ENCODE data around the gene LILRB3. TPM values are rescaled to one million over a fixed set of nuclear protein-coding genes. Genes with fewer than 3 reads are reported as not detected.

The LILRB3 gene
- total RNA-seq, 4 donors from 2014 or later: 0.51 to 7.1 (median 3.6) TPM; not detected in 1

DNA sequence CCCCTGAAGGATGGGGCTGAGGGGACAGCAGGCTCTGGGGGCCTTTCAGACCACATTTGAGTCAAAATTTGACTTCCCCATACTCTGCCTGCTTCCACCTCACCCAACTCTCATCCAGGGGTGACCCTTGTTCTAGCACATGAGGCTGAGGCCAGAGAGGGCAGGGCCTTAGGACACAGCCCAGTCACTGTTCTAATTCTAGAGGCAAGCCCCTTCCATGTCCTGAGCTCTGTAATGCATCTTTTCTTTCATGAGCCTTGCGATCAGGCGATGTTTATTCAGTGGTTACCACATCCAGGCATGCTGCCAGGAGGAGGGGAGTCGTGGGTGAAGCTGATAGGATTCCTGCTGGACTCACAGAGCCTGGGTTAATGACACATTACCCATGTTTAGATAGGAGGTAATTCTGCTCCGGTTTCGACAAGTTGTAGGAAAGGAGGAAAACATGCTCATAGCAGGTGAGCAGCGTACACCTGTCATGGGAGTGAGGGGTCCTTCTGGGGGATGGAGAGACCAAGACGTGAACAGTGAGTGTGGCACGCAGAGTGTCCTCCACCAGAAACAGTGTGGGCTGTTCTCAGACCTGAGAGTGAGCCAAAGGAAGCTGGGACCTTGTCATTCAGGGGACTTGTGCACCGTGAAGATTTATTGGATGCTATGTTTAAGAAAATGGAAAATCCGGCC lies 12.9 kb downstream of the LILRB3 start:
- H3K4me3 ChIP-seq: no peak overlapping the region
- intact Hi-C loops (cut with DNase I; ENCODE audit: low total_unique reads): loop anchor here (1.0 to 10.0 kb wide), 2 partner anchors 20 to 1395 kb away; partner anchors contain the start of genes ZNF524 and ZNF865
- peak; percentile 66 to 84 for DNase-seq

DNA sequence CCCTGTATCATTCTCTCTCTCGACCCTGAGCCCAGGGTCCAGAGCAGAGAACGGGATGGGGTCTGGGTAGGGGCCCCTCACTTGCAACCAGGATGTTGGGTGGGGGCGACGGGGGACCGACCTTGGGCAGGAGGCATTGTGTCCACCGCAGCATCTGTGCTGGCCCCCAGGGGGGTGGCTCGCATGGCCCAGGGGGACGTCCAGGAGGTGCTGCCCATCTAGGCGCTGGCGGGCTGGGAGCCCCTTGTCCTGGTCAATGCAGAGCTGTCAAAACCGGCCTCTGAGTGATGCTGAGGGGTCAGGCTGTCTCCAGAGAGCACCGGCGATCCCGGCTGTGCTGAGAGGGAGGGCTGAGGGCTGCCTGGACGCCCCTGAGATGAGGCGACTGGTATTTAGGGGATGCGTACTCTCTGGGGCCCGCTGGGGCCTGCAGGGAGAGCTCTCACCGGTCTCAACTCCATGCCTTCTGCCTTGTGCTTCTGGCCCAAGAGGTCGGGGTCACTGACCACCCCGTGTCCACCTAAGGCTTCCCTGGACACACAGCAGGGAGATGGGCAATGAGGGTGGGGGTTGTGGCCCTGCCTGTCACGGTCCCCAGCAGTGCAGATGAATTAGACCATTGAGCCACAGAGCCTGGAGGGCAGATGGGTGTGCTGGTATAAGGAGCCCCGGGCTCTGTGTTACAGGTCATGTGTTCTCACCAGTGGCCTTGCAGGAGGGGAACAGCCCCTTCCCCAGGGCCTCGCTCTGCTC lies 13.6 kb downstream of the LILRB3 start:
- no peak for DNase-seq
- in situ Hi-C loops (cut with MboI; ENCODE audit: low sequenced_read_pairs in 4 of 4): loop anchor here in 1 of 4 donors (10.0 kb wide), 1 partner anchor 246 kb away; no protein-coding TSS in a partner anchor
- H3K9me3 ChIP-seq: no peaks in the 10 kb centered on the region
- ATAC-seq: peak; percentile 4 to 9
- peak overlapping the region; percentile 74 to 95 (median 86) for H3K27ac ChIP-seq
- intact Hi-C loops (cut with DNase I; ENCODE audit: low total_unique reads): loop anchor here (10.0 kb wide), 1 partner anchor 1396 kb away; the partner anchor contains the start of genes ZNF524 and ZNF865
- H3K36me3 ChIP-seq: peaks cover 0 to 41% of the 10 kb centered on the region in 2 donors
- H3K4me3 ChIP-seq: no peak overlapping the region
- H3K27me3 ChIP-seq: no peaks in the 10 kb centered on the region
- peaks cover 45 to 55% of the 10 kb centered on the region in 2 donors for H3K4me1 ChIP-seq
- TF ChIP-seq POLR2A (IDR thresholded peaks at IDR 0.05): no peak
- TF ChIP-seq, protein P1, sequence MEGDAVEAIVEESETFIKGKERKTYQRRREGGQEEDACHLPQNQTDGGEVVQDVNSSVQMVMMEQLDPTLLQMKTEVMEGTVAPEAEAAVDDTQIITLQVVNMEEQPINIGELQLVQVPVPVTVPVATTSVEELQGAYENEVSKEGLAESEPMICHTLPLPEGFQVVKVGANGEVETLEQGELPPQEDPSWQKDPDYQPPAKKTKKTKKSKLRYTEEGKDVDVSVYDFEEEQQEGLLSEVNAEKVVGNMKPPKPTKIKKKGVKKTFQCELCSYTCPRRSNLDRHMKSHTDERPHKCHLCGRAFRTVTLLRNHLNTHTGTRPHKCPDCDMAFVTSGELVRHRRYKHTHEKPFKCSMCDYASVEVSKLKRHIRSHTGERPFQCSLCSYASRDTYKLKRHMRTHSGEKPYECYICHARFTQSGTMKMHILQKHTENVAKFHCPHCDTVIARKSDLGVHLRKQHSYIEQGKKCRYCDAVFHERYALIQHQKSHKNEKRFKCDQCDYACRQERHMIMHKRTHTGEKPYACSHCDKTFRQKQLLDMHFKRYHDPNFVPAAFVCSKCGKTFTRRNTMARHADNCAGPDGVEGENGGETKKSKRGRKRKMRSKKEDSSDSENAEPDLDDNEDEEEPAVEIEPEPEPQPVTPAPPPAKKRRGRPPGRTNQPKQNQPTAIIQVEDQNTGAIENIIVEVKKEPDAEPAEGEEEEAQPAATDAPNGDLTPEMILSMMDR (IDR thresholded peaks at IDR 0.05 in 4 of 5, conservative IDR thresholded peaks at IDR 0.05 in 1 of 5): no peak

More for the DNA sequence above, 12.9 kb downstream of the LILRB3 start:
- Histone ChIP-seq H3K27me3 (no peaks in the 10 kb centered on the region), H3K36me3 (peaks cover 0 to 34% of the 10 kb centered on the region in 2 donors), H3K4me1 (peaks cover 38 to 47% of the 10 kb centered on the region in 2 donors), H3K27ac (peak overlapping the region; percentile 74 to 95 (median 86)), H3K9me3 (no peaks in the 10 kb centered on the region)
- peak; percentile 87 to 89 for ATAC-seq
- in situ Hi-C loops (cut with MboI; ENCODE audit: low sequenced_read_pairs in 4 of 4): loop anchor here in 1 of 4 donors (10.0 kb wide), 1 partner anchor 245 kb away; no protein-coding TSS in a partner anchor
- TF ChIP-seq, protein P1 (IDR thresholded peaks at IDR 0.05 in 4 of 5, conservative IDR thresholded peaks at IDR 0.05 in 1 of 5): no peak
- TF ChIP-seq POLR2A (IDR thresholded peaks at IDR 0.05): peak; percentile 46 to 50

DNA sequence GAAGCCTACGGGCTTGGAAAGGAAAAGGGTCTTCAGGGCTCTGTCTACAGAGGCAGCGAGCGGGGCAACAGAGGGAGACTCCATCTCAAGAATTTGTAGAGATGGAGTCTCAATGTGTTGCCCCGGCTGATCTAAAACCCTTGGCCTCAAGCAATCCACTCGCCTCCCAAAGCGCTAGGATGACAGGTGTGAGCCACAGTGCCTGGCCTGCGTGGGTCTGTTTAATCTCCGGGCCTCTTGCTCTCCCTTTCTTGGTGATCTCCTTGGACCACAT lies 14.1 kb downstream of the LILRB3 start:
- intact Hi-C loops (cut with DNase I; ENCODE audit: low total_unique reads): loop anchor here (10.0 kb wide), 1 partner anchor 1396 kb away; the partner anchor contains the start of genes ZNF524 and ZNF865
- Histone ChIP-seq H3K27ac (peak overlapping the region; percentile 74 to 95 (median 86)), H3K36me3 (peaks cover 0 to 46% of the 10 kb centered on the region in 2 donors), H3K4me3 (no peak overlapping the region), H3K9me3 (no peaks in the 10 kb centered on the region), H3K27me3 (no peaks in the 10 kb centered on the region), H3K4me1 (peaks cover 50 to 60% of the 10 kb centered on the region in 2 donors)
- DNase-seq (no peak), ATAC-seq (no peak)
- in situ Hi-C loops (cut with MboI; ENCODE audit: low sequenced_read_pairs in 4 of 4): loop anchor here in 1 of 4 donors (10.0 kb wide), 1 partner anchor 246 kb away; no protein-coding TSS in a partner anchor
- TF ChIP-seq, protein P1 (IDR thresholded peaks at IDR 0.05 in 4 of 5, conservative IDR thresholded peaks at IDR 0.05 in 1 of 5): no peak
- TF ChIP-seq POLR2A (IDR thresholded peaks at IDR 0.05): no peak

DNA sequence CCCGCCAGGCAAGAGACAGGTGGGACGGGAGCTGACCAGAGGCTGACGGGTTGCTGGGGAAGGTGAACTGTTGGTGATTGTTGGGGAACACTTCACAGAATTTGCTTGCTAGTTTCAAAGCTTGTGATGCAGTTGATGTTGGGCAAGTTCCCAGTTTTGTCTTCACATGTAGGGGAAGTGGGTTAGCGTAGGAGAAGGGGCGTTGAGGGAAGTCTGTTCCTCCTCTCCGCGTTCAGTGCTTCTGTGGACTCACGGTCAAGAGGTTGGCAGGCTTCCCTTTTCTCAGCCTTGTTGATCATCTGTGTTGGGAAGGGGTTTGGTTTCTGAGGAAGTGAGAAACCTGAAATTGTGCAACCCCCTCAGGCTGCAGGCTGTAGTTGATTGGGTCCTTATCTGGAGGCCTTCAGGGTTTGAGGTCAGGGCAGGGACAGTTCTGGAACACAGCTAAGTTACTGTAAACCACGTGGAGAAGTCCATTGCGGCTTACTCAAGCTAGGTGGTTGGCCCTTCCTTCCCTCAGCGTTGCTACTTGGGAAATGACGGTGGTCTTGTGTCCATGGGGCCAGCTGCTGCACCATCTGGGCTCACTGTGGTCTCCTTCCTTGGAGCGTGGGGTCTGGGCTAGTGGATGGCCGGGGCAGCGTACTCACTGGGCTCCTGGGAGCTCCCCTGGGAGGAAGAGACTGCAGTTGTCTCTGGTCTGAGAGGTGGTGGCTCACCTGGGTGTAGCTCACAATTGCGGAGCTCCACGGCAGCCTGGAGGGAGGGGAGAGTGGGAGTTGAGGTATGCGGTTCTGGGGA lies 14.6 kb downstream of the LILRB3 start:
- ATAC-seq (peak in 1 of 2 donors; percentile 12), DNase-seq (peak; percentile 48 to 65)
- peak overlapping the region; percentile 74 to 95 (median 86) for H3K27ac ChIP-seq
- peaks cover 55 to 65% of the 10 kb centered on the region in 2 donors for H3K4me1 ChIP-seq
- intact Hi-C loops (cut with DNase I; ENCODE audit: low total_unique reads) (loop anchor here (10.0 kb wide), 1 partner anchor 1397 kb away; the partner anchor contains the start of genes ZNF524 and ZNF865), in situ Hi-C loops (cut with MboI; ENCODE audit: low sequenced_read_pairs in 4 of 4) (loop anchor here in 1 of 4 donors (10.0 kb wide), 1 partner anchor 247 kb away; no protein-coding TSS in a partner anchor)
- TF ChIP-seq POLR2A (IDR thresholded peaks at IDR 0.05): peak in 1 of 2 donors; percentile 16
- TF ChIP-seq, protein P1 (IDR thresholded peaks at IDR 0.05 in 4 of 5, conservative IDR thresholded peaks at IDR 0.05 in 1 of 5): no peak
- no peaks in the 10 kb centered on the region for H3K27me3 ChIP-seq
- peaks cover 0 to 49% of the 10 kb centered on the region in 2 donors for H3K36me3 ChIP-seq
- H3K9me3 ChIP-seq: no peaks in the 10 kb centered on the region
- H3K4me3 ChIP-seq: no peak overlapping the region

Measured in gastrocnemius medialis (tissue), 4 donors.